Esophagus squamous epithelium (tissue), 5 donors: Measurements from ENCODE around the gene ADAMTSL2. TPM values are rescaled to one million over a fixed set of nuclear protein-coding genes. Genes with fewer than 3 reads are reported as not detected.
A peak's percentile ranks its signal among the peaks of the same experiment; 100 is the strongest.

Experiments
- DNase-seq: peaks from one replicate; lab custom pipeline; 2025; lab: John Stamatoyannopoulos, UW
- H3K27ac ChIP-seq, 4 donors: fragments of 200-600 bp; sonication (generic); one replicate each; pipeline ENCODE4 v1.5.1; 2016 to 2019; ENCODE audit warnings: mild to moderate bottlenecking in 1 of 4
- H3K27me3 ChIP-seq, 4 donors: fragments of 200-600 bp; sonication (generic); 1 replicate in 3 of 4; 2 replicates in 1 of 4; pipeline versions ENCODE4 v1.5.1 to v1.6.0; 2017 to 2021; ENCODE audit warnings: antibody characterized with exemption in 1 of 4
- H3K36me3 ChIP-seq, 3 donors: fragments of 200-600 bp; sonication (generic); one replicate each; pipeline ENCODE4 v1.5.1; 2016 to 2019
- H3K4me1 ChIP-seq, 3 donors: fragments of 200-600 bp; sonication (generic); one replicate each; pipeline ENCODE4 v1.5.1; 2017 to 2019
- H3K4me3 ChIP-seq, 4 donors: fragments of 200-600 bp; sonication (generic); 1 replicate in 3 of 4; 2 replicates in 1 of 4; pipeline ENCODE4 v1.5.1; 2016 to 2019; ENCODE audit warnings: mild to moderate bottlenecking in 2 of 4, moderate library complexity in 1 of 4
- H3K9me3 ChIP-seq, 3 donors: fragments of 200-600 bp; sonication (generic); one replicate each; pipeline ENCODE4 v1.5.1; 2016 to 2019
- POLR2A ChIP-seq, 4 donors: fragments of 450-650 bp; IDR thresholded peaks; one replicate each; pipeline ENCODE4 v1.6.1; 2017; ENCODE audit warnings: antibody characterized with exemption in 4 of 4, mild to moderate bottlenecking in 4 of 4, moderate library complexity in 3 of 4
- WGBS, 2 donors: methylation state at CpG; one replicate each; pipeline ENCODE4 v1.1.5; 2018; 5-methylcytosine and 5-hydroxymethylcytosine counted together
- intact Hi-C: fragments of 100-400 bp; cut with DNase I; formaldehyde crosslinking; loops from one replicate; pipeline ENCODE4 v1.15.0; 2022
- total RNA-seq, 4 donors: library from RNA; depleted of rRNA; stranded (reverse); fragments of >200 nt; gene quantifications; one replicate each; pipeline ENCODE4 v1.1.0, GENCODE V29; 2016
- TF ChIP-seq, protein P1 (sequence below), 6 experiments: fragments of 450-650 bp in 4 of 6; fragments of 200-600 bp in 2 of 6; sonication (generic) in 2 of 6; IDR thresholded peaks; one replicate each; pipeline ENCODE4 v1.5.1; 2016 to 2019; ENCODE audit warnings: antibody characterized with exemption in 6 of 6, mild to moderate bottlenecking in 4 of 6, moderate library complexity in 4 of 6
- donor health status: DM: yes; HTN: yes; CAD: no.

ADAMTSL2 gene
- total RNA-seq, 4 donors from 2014 or later, result 1.1 to 2.1 (median 1.4) TPM

DNA sequence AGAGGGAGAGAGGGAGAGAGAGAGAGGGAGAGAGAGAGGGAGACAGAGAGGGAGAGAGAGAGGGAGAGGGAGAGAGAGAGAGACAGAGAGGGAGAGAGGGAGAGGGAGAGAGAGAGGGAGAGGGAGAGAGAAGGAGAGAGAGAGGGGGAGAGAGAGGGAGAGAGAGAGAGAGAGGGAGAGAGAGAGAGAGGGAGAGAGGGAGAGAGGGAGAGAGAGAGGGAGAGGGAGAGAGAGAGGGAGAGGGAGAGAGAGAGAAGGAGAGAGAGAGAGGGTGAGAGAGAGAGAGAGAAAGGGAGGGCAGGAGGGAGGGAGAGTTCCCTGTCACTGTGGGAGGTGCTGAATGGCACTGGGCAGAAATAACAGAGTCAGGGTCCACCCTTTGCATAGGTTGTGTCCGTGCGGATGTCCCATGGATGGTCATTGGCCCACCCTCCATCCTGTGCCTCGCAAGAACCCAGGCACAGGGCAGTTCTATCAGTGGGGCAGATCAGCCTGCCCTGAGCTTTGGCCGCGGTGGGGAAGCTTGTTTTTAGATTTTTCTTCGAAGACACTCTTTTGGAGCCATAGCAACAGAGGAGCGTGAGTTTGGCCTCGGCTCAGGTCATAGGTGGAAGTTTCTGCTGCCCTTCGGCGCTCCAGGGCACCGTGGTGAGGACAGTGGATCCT, 30.1 kb downstream of the ADAMTSL2 start:
- WGBS, 2 donors, result 62 to 82% methylated on average over 6 to 8 of the region's 11 CpGs
- no peak for DNase-seq
- Histone ChIP-seq H3K27me3 (peaks cover 0 to 29% (median 0%) of the 10 kb centered on the region in 4 donors), H3K4me3 (no peak overlapping the region), H3K36me3 (no peaks in the 10 kb centered on the region), H3K9me3 (no peaks in the 10 kb centered on the region), H3K4me1 (peaks cover 11 to 43% (median 16%) of the 10 kb centered on the region in 3 donors), H3K27ac (peak overlapping the region; percentile 50 to 88 (median 66))
- no peak for TF ChIP-seq POLR2A (IDR thresholded peaks at IDR 0.05)
- TF ChIP-seq, protein P1, sequence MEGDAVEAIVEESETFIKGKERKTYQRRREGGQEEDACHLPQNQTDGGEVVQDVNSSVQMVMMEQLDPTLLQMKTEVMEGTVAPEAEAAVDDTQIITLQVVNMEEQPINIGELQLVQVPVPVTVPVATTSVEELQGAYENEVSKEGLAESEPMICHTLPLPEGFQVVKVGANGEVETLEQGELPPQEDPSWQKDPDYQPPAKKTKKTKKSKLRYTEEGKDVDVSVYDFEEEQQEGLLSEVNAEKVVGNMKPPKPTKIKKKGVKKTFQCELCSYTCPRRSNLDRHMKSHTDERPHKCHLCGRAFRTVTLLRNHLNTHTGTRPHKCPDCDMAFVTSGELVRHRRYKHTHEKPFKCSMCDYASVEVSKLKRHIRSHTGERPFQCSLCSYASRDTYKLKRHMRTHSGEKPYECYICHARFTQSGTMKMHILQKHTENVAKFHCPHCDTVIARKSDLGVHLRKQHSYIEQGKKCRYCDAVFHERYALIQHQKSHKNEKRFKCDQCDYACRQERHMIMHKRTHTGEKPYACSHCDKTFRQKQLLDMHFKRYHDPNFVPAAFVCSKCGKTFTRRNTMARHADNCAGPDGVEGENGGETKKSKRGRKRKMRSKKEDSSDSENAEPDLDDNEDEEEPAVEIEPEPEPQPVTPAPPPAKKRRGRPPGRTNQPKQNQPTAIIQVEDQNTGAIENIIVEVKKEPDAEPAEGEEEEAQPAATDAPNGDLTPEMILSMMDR (IDR thresholded peaks at IDR 0.05), result peak in 1 of 6 experiments; percentile 32
- intact Hi-C loops, result no loop called here

DNA sequence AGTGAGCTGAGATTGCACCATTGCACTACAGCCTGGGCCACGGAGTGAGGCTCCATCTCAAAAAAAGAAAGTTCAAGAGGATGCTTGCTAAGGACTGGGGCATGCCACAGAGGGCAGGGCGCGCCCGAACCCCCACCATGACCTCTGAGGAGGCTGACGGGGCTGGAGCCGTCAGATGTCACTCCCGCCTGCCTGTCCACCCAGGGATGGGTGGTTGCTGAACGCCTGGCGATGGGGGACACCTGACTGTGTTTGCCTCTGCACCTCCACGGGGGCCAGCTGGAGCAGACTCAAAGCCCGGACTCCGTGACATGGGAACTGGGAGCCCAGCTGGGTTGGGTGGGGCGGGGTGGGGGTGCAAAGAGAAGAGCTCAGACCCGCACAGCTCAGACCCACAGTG, 31.9 kb downstream of the ADAMTSL2 start:
- intact Hi-C loops, result no loop called here
- peaks cover 0 to 23% (median 0%) of the 10 kb centered on the region in 4 donors for H3K27me3 ChIP-seq
- H3K4me3 ChIP-seq, result no peak overlapping the region
- no peaks in the 10 kb centered on the region for H3K9me3 ChIP-seq
- peak overlapping the region in 3 of 4 donors; percentile 50 to 88 (median 77) for H3K27ac ChIP-seq
- H3K36me3 ChIP-seq, result no peaks in the 10 kb centered on the region
- WGBS, 2 donors, result 88 to 92% methylated on average over 5 to 9 of the region's 14 CpGs
- no peak for DNase-seq
- TF ChIP-seq POLR2A (IDR thresholded peaks at IDR 0.05), result no peak
- TF ChIP-seq, protein P1 (IDR thresholded peaks at IDR 0.05), result no peak
- peaks cover 6 to 25% (median 16%) of the 10 kb centered on the region in 3 donors for H3K4me1 ChIP-seq

DNA sequence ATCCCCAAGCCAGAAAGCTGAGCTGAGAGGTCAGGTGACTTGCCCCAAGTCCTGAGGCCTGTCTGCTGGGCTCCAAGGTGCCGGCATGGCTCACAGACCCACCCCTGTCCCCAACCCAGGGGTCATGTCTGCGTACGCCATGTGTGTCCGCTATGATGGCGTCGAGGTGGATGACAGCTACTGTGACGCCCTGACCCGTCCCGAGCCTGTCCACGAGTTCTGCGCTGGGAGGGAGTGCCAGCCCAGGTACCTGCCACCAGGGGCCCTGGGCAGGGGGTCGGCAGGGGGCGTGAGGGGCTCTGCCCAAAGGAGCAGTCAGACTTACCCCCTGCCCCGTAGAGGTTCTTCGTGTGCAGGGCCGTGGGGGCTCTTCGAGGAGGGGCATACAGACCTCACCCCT, 32.3 kb downstream of the ADAMTSL2 start:
- TF ChIP-seq, protein P1 (IDR thresholded peaks at IDR 0.05), result no peak
- no peak for TF ChIP-seq POLR2A (IDR thresholded peaks at IDR 0.05)
- peaks cover 0 to 24% (median 0%) of the 10 kb centered on the region in 4 donors for H3K27me3 ChIP-seq
- no peak overlapping the region for H3K4me3 ChIP-seq
- H3K9me3 ChIP-seq, result no peaks in the 10 kb centered on the region
- intact Hi-C loops, result no loop called here
- H3K27ac ChIP-seq, result no peak overlapping the region
- WGBS, 2 donors, result 88% methylated on average over 3 of the region's 17 CpGs; no CpG with 5 or more reads in 1 of the 2 donors
- DNase-seq, result no peak
- H3K4me1 ChIP-seq, result peaks cover 6 to 25% (median 16%) of the 10 kb centered on the region in 3 donors
- no peaks in the 10 kb centered on the region for H3K36me3 ChIP-seq

DNA sequence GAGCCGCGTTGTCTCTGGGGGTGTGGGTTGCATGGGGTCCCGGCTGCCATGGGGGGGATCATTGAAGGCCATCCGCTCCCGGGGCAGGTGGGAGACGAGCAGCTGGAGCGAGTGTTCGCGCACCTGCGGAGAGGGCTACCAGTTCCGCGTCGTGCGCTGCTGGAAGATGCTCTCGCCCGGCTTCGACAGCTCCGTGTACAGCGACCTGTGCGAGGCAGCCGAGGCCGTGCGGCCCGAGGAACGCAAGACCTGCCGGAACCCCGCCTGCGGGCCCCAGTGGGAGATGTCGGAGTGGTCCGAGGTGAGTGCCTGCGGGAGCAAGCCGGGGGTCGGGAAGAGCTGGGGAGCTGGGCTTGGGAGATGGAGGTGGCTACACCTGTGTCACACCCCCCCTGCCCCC, 33.7 kb downstream of the ADAMTSL2 start:
- H3K9me3 ChIP-seq, result no peaks in the 10 kb centered on the region
- peaks cover 0 to 34% (median 0%) of the 10 kb centered on the region in 4 donors for H3K27me3 ChIP-seq
- no peak overlapping the region for H3K27ac ChIP-seq
- H3K4me3 ChIP-seq, result no peak overlapping the region
- H3K4me1 ChIP-seq, result peaks cover 6 to 34% (median 24%) of the 10 kb centered on the region in 3 donors
- WGBS, 2 donors, result no CpG with 5 or more reads among the region's 33 CpGs
- no peak for DNase-seq
- TF ChIP-seq POLR2A (IDR thresholded peaks at IDR 0.05), result no peak
- TF ChIP-seq, protein P1 (IDR thresholded peaks at IDR 0.05), result no peak
- intact Hi-C loops, result no loop called here
- no peaks in the 10 kb centered on the region for H3K36me3 ChIP-seq

DNA sequence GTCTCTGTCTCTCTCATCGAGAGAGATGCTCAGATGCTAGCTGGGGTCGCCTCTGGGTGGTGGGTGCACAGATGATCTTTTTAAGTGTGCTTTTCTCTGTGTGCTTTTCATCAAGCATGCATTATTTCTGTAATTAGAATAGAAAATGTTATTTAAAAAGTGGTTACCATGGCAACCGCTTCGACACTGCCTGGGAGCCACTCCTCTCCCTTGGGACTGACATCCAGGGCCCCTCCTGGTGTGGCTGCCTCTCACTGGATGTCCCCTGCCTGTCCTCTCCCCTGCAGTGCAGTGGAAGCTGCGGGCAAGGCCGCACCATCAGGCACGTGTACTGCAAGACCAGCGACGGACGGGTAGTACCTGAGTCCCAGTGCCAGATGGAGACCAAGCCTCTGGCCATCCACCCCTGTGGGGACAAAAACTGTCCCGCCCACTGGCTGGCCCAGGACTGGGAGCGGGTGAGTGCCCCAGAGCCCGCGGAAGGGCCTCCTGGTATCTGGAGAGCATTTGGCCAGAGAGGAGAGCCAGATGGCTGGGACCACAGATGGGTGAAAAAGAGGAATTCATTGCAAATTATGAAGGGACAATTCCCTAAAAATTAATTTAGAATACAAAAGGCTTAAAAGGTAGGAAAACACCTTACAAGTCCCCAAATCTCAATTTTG, 34.7 kb downstream of the ADAMTSL2 start:
- Histone ChIP-seq H3K27ac (no peak overlapping the region), H3K9me3 (no peaks in the 10 kb centered on the region), H3K4me3 (no peak overlapping the region), H3K36me3 (no peaks in the 10 kb centered on the region), H3K27me3 (peaks cover 0 to 41% (median 0%) of the 10 kb centered on the region in 4 donors), H3K4me1 (peaks cover 4 to 36% (median 24%) of the 10 kb centered on the region in 3 donors)
- DNase-seq, result no peak
- intact Hi-C loops, result no loop called here
- TF ChIP-seq POLR2A (IDR thresholded peaks at IDR 0.05), result no peak
- TF ChIP-seq, protein P1 (IDR thresholded peaks at IDR 0.05), result no peak
- 61 to 83% methylated on average over 6 to 7 of the region's 14 CpGs for WGBS, 2 donors
